Chondrocyte (in vitro differentiated cells): ENCODE measurements around the gene CYP3A5. TPM values are rescaled to one million over a fixed set of nuclear protein-coding genes. Genes with fewer than 3 reads are reported as not detected.

Source experiments
- DNase-seq: peaks from one replicate; pipeline ENCODE4 v3.0.0; 2021; ENCODE audit warnings: mixed read lengths, low spot score
- H3K27ac Mint-ChIP-seq: one replicate; pipeline ENCODE4 v1.8.0; 2021; ENCODE audit warnings: mild to moderate bottlenecking, moderate library complexity, mixed read lengths; ENCODE audit not compliant: unreplicated experiment
- H3K27me3 Mint-ChIP-seq: 2 replicates; pipeline ENCODE4 v1.8.0; 2021; ENCODE audit warnings: low read depth, mixed read lengths
- H3K36me3 Mint-ChIP-seq: 2 replicates; pipeline ENCODE4 v1.8.0; 2021; ENCODE audit warnings: low read depth, mixed read lengths
- H3K4me1 Mint-ChIP-seq: 2 replicates; pipeline ENCODE4 v1.8.0; 2021; ENCODE audit warnings: low read depth, mild to moderate bottlenecking, mixed read lengths
- H3K4me3 Mint-ChIP-seq: one replicate; pipeline ENCODE4 v1.8.0; 2021; ENCODE audit warnings: mild to moderate bottlenecking, moderate library complexity, mixed read lengths; ENCODE audit not compliant: unreplicated experiment
- H3K9me3 Mint-ChIP-seq: 2 replicates; pipeline ENCODE4 v1.8.0; 2021; ENCODE audit warnings: low read depth, mixed read lengths
- CTCF ChIP-seq: fragments of 200-600 bp; sonication (generic); IDR thresholded peaks from 2 replicates; pipeline ENCODE4 v1.5.0; 2021; ENCODE audit warnings: antibody characterized with exemption, mild to moderate bottlenecking, moderate library complexity
- total RNA-seq: library from RNA; stranded (reverse); gene quantifications from 3 replicates; pipeline ENCODE4 v1.2.1, GENCODE V29; 2021

Gene CYP3A5
- total RNA-seq, 1 donor from 2014 or later: not detected

GRCh38 chr7:99672573-99672972 lies 7.2 kb downstream of the CYP3A5 start:
- DNase-seq: no peak
- H3K4me1 Mint-ChIP-seq: no peaks in the 10 kb centered on the region
- no peak for TF ChIP-seq CTCF
- no peak overlapping the region for H3K27ac Mint-ChIP-seq
- no peaks in the 10 kb centered on the region for H3K36me3 Mint-ChIP-seq
- H3K4me3 Mint-ChIP-seq: no peak overlapping the region
- H3K27me3 Mint-ChIP-seq: no peaks in the 10 kb centered on the region
- no peaks in the 10 kb centered on the region for H3K9me3 Mint-ChIP-seq

GRCh38 chr7:99669782-99670181 lies 10.0 kb downstream of the CYP3A5 start:
- no peak for DNase-seq
- Mint-ChIP-seq H3K36me3 (peaks cover 2% of the 10 kb centered on the region), H3K9me3 (peaks cover 6% of the 10 kb centered on the region), H3K4me1 (no peaks in the 10 kb centered on the region), H3K4me3 (no peak overlapping the region), H3K27me3 (no peaks in the 10 kb centered on the region), H3K27ac (no peak overlapping the region)
- TF ChIP-seq CTCF: no peak

GRCh38 chr7:99668541-99668940 lies 11.3 kb downstream of the CYP3A5 start:
- Mint-ChIP-seq H3K27ac (no peak overlapping the region), H3K36me3 (peaks cover 9% of the 10 kb centered on the region), H3K4me3 (no peak overlapping the region), H3K4me1 (no peaks in the 10 kb centered on the region), H3K27me3 (no peaks in the 10 kb centered on the region), H3K9me3 (peaks cover 18% of the 10 kb centered on the region)
- TF ChIP-seq CTCF: no peak
- DNase-seq: no peak

- Mint-ChIP-seq H3K27me3 (no peaks in the 10 kb centered on the region), H3K4me1 (no peaks in the 10 kb centered on the region), H3K36me3 (peaks cover 9% of the 10 kb centered on the region), H3K27ac (no peak overlapping the region), H3K9me3 (peaks cover 22% of the 10 kb centered on the region), H3K4me3 (no peak overlapping the region)
- TF ChIP-seq CTCF: no peak
- no peak for DNase-seq
Observed at GRCh38 chr7:99667179-99667578, 12.6 kb downstream of the CYP3A5 start.

GRCh38 chr7:99666013-99666395 lies 13.8 kb downstream of the CYP3A5 start:
- H3K27me3 Mint-ChIP-seq: no peaks in the 10 kb centered on the region
- peaks cover 22% of the 10 kb centered on the region for H3K9me3 Mint-ChIP-seq
- H3K27ac Mint-ChIP-seq: no peak overlapping the region
- no peaks in the 10 kb centered on the region for H3K4me1 Mint-ChIP-seq
- TF ChIP-seq CTCF: no peak
- H3K36me3 Mint-ChIP-seq: peaks cover 9% of the 10 kb centered on the region
- no peak overlapping the region for H3K4me3 Mint-ChIP-seq
- DNase-seq: no peak
